Measurements from ENCODE around the gene KIRREL3.

Gene KIRREL3

DNA sequence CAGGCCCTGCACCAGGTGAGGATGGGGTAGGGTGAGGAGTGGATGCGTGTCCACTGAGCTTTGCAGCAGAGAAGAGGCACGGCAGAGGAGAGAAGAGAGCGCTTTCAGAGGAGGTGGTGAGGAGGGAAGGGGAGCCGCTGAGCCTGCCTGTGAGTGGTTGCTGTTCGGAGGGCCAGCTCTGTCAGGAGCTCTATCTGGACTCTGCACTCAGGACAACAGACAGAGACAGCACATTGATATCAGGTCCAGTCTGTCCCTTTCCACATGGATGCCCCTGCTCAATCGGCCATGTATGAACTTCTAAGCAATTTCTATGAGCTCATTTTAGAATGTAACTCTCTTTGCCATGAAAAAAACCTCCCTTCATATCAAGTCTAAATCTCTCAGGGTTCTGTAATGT lies 158.6 kb downstream of the KIRREL3 start:
- TF ChIP-seq, protein P1, sequence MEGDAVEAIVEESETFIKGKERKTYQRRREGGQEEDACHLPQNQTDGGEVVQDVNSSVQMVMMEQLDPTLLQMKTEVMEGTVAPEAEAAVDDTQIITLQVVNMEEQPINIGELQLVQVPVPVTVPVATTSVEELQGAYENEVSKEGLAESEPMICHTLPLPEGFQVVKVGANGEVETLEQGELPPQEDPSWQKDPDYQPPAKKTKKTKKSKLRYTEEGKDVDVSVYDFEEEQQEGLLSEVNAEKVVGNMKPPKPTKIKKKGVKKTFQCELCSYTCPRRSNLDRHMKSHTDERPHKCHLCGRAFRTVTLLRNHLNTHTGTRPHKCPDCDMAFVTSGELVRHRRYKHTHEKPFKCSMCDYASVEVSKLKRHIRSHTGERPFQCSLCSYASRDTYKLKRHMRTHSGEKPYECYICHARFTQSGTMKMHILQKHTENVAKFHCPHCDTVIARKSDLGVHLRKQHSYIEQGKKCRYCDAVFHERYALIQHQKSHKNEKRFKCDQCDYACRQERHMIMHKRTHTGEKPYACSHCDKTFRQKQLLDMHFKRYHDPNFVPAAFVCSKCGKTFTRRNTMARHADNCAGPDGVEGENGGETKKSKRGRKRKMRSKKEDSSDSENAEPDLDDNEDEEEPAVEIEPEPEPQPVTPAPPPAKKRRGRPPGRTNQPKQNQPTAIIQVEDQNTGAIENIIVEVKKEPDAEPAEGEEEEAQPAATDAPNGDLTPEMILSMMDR (IDR thresholded peaks at IDR 0.05; ENCODE audit: extremely low read depth, insufficient read depth, missing control alignments) = no peak
- DNase-seq (ENCODE audit: low spot score) = no peak
- in situ Hi-C loops (cut with MboI; ENCODE audit: low pct_unique_long_range_greater_than_20kb, low sequenced_read_pairs, unreplicated experiment) = no loop called here

DNA sequence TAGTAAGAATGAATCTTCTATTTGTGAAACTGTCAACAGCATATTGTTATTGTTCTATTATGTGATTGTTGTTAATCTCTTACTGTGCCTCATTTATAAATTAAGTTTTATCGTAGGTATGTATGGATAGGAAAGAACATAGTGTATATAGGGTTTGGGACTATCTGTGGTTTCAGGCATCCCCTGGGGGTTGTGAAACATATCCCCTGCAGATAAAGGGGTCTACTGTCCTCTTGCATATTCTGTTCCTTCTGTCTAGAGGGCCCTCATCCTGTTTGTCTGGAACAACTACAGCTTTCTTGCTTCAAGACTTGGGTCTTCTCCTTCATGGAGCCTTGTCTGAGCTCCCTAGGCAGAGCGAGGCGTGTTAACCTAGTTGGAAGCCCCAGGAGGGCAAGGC lies 159.6 kb downstream of the KIRREL3 start:
- in situ Hi-C loops (cut with MboI; ENCODE audit: low pct_unique_long_range_greater_than_20kb, low sequenced_read_pairs, unreplicated experiment) = no loop called here
- TF ChIP-seq, protein P1 (IDR thresholded peaks at IDR 0.05; ENCODE audit: extremely low read depth, insufficient read depth, missing control alignments) = no peak
- no peak for DNase-seq (ENCODE audit: low spot score)

DNA sequence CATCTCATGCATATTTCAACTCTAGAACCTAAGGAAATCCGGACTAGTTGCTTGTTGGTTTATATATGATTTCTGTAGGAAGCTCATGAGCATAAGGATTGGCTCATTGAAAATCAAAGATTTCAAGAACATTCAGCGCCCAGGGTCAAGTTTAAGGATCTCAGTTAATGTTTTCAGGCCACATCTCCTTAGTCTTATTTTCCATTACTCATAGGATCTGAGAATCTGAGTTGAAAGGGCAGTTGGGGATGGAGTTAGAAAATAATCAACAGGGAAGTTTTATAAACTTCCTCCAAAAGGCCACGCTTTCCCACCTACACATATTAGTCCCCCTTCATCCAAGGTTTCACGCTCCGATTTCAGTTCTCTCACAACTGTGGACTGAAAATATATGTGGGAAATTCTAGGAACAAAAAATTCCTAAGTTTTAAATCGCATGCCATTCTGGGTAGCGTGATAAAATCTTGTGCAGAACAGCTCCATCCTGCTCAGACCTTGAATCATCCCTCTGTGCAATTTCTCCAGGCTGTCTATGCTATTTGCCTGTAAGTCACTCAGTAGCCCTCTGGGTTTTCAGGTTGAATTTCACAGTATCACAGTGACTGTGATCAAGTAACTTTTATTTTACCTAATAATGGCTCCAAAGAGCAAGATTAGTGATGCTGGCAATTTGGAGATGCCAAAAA lies 160.2 kb downstream of the KIRREL3 start:
- DNase-seq (ENCODE audit: low spot score) = no peak
- TF ChIP-seq, protein P1 (IDR thresholded peaks at IDR 0.05; ENCODE audit: extremely low read depth, insufficient read depth, missing control alignments) = no peak
- in situ Hi-C loops (cut with MboI; ENCODE audit: low pct_unique_long_range_greater_than_20kb, low sequenced_read_pairs, unreplicated experiment) = no loop called here

DNA sequence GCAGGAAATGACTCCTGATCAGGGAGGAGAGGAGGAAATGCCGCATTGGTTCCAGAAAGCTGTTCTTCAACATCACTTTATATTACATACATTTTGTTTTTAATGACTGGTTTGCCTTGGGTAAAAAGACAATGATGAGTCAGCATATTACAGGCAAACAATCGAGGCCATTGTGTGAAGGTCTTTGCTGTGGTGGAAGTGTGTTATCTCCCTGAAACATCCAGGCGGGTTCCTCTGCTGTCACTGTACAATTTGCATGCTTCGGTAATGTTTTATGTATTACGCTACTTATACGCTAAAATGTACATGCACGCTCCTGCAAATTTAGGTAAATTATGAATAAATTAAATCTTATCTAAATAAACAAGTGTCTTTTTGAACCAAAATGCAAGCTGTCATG lies 161.1 kb downstream of the KIRREL3 start:
- in situ Hi-C loops (cut with MboI; ENCODE audit: low pct_unique_long_range_greater_than_20kb, low sequenced_read_pairs, unreplicated experiment) = no loop called here
- no peak for DNase-seq (ENCODE audit: low spot score)
- TF ChIP-seq, protein P1 (IDR thresholded peaks at IDR 0.05; ENCODE audit: extremely low read depth, insufficient read depth, missing control alignments) = no peak

DNA sequence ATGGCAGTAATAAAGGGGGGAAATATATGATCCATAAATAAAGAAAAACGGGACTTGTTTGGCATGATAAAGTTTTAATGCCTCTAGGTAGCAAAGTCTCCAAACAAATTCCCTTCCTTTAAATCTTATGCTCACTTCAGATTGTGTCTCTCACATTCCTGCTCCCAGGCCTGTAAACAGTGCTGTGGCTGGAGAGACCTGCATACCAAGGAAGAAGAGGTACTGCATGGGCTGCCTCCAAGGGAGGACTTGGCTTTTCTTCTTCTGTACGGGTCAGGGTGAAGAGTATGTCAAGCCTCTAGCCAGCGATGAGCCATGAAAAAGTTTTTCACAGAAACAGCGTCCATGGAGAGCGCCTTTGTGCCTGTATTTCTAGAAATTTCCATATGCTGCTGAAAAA lies 161.8 kb downstream of the KIRREL3 start:
- in situ Hi-C loops (cut with MboI; ENCODE audit: low pct_unique_long_range_greater_than_20kb, low sequenced_read_pairs, unreplicated experiment) = no loop called here
- no peak for DNase-seq (ENCODE audit: low spot score)
- TF ChIP-seq, protein P1 (IDR thresholded peaks at IDR 0.05; ENCODE audit: extremely low read depth, insufficient read depth, missing control alignments) = no peak

DNA sequence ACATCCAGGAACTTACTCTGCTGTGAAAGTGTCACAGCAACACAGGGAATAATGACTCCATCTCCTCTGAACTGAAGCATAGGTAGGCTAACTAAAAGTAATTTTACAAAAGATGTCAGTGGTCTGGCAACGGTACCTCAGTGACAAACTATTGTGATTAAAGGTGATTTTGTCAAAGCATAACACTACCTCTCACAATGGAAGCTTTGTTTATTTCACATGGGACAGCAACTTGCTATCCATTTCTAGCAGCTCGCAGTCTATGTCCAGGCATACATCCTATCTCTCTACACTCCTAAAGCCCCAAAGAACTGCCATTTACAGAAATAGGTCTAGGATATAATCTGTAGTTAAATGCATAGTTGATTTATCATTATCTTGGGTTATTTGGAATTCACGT lies 163.0 kb downstream of the KIRREL3 start:
- TF ChIP-seq, protein P1 (IDR thresholded peaks at IDR 0.05; ENCODE audit: extremely low read depth, insufficient read depth, missing control alignments) = no peak
- DNase-seq (ENCODE audit: low spot score) = no peak
- in situ Hi-C loops (cut with MboI; ENCODE audit: low pct_unique_long_range_greater_than_20kb, low sequenced_read_pairs, unreplicated experiment) = no loop called here

All from GM13977 (cell line).